GM20431 (cell line): ENCODE measurements around the gene CHCHD10.

Source experiments
- in situ Hi-C: fragments of 300-500 bp; cut with MseI, MboI; formaldehyde crosslinking; loops from one replicate; pipeline ENCODE4 v1.15.0; 2020; ENCODE audit warnings: low sequenced_read_pairs; ENCODE audit not compliant: unreplicated experiment

The CHCHD10 gene

DNA sequence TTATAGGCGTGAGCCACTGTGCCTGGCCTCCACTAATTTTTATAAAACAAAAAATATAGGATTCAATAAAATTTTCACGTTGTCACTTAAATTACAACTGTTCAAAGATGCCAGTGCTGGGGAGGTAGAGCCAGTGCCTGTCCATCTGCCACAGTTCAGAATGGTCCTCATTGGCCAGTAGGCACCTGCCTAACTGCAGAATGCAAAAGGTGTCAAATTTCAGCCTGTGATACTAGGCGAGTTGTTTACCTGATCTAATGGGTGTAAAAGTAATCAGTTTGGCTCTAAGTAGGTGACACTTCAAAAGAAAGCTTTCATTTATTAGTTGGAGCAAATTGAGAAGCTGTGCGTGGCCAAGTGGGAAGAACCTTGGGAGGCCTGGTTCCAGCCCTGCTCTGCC, 21.3 kb upstream of the CHCHD10 start:
- in situ Hi-C loops, result no loop called here

- in situ Hi-C loops, result no loop called here
Measured at GRCh38 chr22:23787910-23788309, 20.1 kb upstream of the CHCHD10 start.

GRCh38 chr22:23787600-23787896, 19.8 kb upstream of the CHCHD10 start:
- in situ Hi-C loops, result no loop called here

DNA sequence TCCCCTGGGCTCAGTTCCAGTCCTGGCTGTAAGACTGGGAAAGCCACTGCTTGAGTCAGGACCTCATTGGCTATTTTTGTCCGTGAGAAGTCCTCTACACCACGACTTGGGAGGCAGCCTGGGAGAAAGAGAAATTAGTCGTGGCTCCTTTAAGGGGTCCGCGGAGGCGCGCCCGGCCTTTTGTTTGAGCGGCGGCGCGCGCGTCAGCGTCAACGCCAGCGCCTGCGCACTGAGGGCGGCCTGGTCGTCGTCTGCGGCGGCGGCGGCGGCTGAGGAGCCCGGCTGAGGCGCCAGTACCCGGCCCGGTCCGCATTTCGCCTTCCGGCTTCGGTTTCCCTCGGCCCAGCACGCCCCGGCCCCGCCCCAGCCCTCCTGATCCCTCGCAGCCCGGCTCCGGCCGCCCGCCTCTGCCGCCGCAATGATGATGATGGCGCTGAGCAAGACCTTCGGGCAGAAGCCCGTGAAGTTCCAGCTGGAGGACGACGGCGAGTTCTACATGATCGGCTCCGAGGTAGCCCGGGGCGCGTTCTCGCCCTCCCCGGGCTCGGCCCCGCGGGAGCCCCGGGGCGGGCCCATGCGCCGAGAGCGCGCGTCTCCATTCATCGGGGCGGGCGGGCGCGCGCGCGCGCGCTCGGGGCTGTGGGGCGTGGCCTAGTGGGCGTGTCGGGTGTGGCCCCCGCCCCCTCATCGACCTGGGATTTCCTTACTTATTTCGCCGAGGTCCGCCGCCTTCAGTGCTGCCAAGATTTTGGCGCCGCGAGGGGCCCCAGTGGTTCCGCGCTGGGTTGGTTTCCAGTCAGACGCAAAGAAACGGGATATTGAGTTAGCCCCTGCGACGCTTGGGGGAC, 19.2 kb upstream of the CHCHD10 start, which contains the start of gene SMARCB1:
Gene SMARCB1 (plus strand): TSS at position 215 of the 848 bp plus-strand sequence. CDS start 204 bp downstream, at position 419.
- in situ Hi-C loops, result no loop called here

- in situ Hi-C loops, result no loop called here
Measured at GRCh38 chr22:23786261-23786710, 18.5 kb upstream of the CHCHD10 start.

DNA sequence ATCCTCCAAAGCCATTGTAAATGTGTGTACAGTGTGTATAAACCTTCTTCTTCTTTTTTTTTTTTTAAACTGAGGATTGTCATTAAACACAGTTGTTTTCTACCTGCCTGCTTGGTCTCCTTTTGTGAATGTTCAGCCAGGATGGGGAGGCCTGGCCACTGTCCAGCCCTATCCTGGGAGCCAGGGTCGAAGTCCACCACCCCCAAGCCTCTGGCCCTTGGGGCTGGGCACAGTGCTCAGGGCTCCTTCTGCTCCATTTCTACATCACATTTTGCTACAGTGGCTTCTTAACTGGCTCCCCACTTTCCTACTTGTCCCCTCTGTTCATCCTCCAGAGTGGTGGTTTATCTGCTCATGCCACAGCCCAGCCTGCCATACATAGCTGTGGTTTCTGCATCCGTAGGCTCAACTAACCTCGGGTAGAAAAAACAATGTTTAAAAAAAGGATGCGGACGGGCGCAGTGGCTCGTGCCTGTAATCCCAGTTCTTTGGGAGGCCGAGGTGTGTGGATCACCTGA, 16.5 kb upstream of the CHCHD10 start:
- in situ Hi-C loops, result no loop called here

DNA sequence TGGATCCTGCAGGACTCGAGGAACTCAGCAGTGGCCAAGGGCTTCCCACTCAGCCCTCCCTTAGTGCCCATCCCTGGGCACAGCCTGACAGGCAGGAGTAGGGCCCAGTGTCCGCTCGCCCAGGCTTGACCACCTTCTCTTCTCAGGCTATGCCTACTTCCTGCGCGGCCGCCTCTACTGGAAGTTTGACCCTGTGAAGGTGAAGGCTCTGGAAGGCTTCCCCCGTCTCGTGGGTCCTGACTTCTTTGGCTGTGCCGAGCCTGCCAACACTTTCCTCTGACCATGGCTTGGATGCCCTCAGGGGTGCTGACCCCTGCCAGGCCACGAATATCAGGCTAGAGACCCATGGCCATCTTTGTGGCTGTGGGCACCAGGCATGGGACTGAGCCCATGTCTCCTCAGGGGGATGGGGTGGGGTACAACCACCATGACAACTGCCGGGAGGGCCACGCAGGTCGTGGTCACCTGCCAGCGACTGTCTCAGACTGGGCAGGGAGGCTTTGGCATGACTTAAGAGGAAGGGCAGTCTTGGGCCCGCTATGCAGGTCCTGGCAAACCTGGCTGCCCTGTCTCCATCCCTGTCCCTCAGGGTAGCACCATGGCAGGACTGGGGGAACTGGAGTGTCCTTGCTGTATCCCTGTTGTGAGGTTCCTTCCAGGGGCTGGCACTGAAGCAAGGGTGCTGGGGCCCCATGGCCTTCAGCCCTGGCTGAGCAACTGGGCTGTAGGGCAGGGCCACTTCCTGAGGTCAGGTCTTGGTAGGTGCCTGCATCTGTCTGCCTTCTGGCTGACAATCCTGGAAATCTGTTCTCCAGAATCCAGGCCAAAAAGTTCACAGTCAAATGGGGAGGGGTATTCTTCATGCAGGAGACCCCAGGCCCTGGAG, 15.7 kb upstream of the CHCHD10 start:
- in situ Hi-C loops, result no loop called here

GRCh38 chr22:23782703-23783102, 14.9 kb upstream of the CHCHD10 start:
- in situ Hi-C loops, result no loop called here

GRCh38 chr22:23782252-23782651, 14.5 kb upstream of the CHCHD10 start:
- in situ Hi-C loops, result no loop called here

- in situ Hi-C loops, result no loop called here
Measured at GRCh38 chr22:23781511-23782183, 13.9 kb upstream of the CHCHD10 start.

GRCh38 chr22:23781065-23781464, 13.3 kb upstream of the CHCHD10 start:
- in situ Hi-C loops, result no loop called here

DNA sequence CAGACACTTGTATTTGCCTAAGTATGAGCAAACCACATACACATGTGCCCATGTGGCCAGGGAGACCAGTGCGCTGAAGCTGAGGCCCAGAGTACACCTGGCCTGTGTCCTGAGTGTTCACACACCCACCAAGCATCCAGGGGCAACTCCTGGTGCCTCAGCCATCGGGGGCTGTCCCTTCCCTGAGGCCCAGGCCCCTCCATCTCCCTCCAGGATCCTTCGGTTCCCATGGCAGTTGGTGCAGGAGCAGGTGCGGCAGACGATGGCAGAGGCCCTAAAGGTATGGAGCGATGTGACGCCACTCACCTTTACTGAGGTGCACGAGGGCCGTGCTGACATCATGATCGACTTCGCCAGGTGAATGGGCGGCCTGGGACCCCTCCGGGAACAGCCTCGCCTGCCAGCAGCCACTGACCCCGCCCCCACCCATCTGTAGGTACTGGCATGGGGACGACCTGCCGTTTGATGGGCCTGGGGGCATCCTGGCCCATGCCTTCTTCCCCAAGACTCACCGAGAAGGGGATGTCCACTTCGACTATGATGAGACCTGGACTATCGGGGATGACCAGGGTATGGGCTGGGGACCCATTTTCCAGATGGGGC, 12.5 kb upstream of the CHCHD10 start:
- in situ Hi-C loops, result no loop called here

DNA sequence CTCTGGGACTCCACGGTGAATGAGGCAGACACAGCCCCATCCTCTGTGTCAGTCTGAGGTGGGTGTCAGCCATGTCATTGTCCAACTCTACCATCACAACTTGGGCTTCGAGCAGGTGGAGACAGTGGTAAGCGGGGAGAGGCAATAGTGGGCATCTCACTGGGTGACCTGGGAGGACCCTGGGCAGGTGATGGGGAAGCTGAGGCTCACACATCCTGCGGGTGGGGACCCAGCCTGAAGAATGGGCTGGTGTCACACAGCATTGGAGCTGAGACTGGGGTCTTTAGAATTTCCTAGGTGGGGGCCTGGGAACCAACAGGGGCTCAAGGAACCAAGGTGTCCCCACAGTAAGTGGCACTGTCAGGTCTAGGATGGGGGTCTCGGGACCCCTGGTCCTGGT, 12.0 kb upstream of the CHCHD10 start:
- in situ Hi-C loops, result no loop called here

DNA sequence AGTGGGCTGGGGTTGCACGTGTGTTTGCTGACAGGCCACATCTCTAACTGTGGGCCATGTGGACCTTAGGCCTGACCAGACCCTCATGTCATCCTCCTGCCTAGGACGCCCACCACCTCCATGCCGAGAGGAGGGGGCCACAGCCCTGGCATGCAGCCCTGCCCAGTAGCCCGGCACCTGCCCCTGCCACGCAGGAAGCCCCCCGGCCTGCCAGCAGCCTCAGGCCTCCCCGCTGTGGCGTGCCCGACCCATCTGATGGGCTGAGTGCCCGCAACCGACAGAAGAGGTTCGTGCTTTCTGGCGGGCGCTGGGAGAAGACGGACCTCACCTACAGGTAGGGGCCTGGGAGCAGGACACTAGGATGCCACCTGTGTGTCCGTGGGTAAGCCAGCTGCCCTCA, 11.3 kb upstream of the CHCHD10 start:
- in situ Hi-C loops, result no loop called here

DNA sequence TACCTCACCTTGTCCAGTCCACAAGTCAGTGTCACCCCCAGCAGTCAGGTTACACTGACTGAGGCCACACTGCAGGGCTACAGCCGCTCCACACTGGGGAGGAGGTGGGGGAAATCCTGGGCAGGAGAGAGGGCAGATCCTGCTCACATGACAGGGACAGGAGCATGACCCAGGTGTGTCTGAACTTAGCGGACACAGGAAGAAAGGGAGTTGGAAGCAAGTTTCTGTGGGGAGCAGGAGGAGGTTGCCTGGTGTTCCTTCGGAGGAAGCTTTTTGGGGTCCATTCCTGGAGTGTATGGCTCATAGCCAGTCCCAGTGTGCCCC, 10.8 kb upstream of the CHCHD10 start:
- in situ Hi-C loops, result no loop called here

- in situ Hi-C loops, result no loop called here
Measured at GRCh38 chr22:23777776-23778576, 10.2 kb upstream of the CHCHD10 start.

DNA sequence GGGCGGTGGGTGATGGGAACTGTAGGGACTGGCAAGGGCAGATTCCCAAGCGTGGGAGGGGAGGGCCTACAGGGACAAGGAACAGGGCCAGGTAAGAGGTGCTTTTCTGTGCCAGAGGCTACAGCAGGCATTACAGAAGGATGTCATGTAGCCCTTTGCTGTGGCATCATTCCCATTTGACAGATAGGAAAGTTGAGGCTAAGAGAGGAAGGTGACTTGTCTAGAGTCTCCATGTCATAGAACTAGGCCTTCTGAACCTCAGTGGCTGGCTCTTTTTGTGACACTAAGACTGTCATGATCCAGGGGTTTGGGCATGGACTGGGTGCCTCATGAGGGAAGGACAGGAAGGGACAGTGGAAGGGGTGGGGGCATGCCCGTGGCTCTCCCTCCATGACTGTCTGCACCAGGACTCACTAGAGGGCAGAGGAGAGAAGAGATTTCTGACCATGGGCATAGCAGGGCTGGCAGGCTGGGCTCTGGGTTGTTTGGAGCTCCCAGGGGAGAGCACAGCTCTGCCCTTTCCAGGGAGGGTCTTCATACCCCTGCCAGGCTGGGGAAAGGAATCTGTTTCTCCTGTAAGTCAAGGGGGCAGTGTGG, 8.1 kb upstream of the CHCHD10 start:
- in situ Hi-C loops, result no loop called here

DNA sequence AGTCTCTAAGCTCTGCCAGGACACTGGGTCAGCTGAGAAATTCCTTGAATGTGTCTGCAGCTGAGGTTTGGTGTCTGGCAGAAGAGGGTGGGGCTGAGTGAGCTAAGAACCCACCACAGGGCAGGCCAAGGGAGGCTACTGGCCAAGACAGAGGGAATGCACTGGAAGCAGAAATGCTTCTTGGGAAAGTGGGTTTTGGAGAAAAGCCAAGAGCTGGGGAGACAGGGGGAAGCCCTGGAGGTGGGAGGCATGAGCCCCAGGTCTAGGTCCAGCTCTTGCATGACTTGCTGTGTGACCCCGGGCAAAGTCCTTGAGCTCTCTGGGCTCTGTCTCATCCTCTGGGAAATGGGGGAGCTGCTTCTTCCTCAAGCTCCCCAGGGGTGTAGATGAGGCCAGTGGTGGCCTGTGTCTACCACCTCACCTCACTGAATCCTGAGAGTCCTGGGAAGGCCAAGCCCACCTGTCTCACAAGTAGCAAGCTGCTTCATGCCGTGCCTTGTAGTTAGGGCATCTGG, 7.2 kb upstream of the CHCHD10 start:
- in situ Hi-C loops, result no loop called here
